GM18508 (cell line): ENCODE data around the gene RYK.
"Not testable (repeated sequence)": the region's sequence is repeated elsewhere in the genome, so short reads cannot be mapped to it uniquely, and the experiment has no call there.

Experiments
- ATAC-seq: cut with Tn5 transposase; IDR thresholded peaks from one replicate; pipeline ENCODE4 v1.9.1; 2021; ENCODE audit warnings: moderate number of reproducible peaks; ENCODE audit not compliant: insufficient read depth, unreplicated experiment

RYK gene

DNA sequence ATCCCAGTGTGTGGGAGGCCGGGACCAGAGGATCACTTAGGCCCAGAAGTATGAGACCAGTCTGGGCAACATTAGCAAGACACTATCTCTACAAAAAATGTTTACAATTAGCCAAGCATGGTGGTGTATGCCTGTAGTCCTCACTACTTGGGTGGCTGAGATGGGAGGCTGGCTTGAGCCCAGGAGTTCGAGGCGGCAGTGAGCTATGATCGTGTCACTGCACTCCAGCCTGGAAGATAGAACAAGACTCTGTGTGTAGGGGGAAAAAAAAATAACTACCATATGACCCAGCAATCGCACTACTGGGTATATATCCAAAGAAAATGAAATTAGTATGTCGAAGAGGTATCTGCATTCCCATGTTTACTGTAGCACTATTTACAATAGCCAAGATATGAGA is 22.6 kb downstream of the RYK start:
- ATAC-seq, result no peak

DNA sequence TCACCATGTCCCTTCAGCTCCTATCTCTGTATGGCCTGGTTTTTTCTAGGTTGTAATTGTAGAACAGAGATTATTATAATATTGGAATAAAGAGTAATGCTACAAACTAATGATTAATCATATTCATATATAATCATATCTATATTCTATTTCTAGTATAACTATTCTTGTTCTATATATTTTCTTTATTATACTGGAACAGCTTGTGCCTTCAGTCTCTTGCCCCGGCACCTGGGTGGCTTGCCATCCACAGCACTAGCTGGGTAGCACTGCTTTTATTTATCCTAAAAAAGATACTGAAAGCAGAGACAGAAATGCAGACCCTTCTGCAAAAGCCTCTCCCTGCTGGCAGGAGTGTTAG is 25.9 kb downstream of the RYK start:
- not testable (repeated sequence) for ATAC-seq

DNA sequence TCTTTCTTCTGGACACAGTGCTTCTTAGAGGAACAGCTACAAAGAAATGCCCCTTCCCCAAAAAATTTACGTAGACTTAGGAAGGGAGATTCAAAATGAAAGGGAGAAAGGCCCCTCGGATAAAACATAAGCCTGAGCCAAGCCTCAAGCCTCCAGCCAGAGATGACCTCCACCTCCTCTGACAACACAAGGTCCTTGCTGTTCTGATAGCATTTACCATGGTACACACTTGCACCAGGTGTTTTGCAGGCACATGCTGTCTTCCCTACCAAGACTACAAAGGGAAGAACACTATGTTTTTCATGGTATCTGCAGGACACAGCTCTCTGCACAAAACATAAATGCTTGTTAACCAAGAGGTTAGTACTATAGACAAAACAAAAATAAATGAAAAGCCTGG is 27.8 kb downstream of the RYK start:
- ATAC-seq, result no peak

DNA sequence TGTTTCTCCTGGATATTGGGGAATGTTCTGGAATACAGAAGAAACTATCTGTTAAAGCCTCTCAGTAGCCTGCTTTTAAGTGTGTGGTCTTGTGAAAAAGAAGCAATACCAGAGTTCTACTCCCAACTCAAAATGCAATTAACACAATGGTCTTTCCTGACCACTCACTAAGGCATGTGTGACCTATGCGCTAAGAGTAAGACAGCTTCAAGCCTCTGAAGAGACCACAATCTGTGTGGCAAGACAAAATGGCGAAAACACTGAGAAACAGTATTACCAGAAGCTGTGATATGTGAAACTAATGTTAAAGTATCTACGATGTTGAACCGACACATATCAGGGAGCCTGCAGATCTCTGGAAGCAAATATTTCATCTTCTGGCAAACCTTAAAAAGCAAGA is 33.8 kb downstream of the RYK start:
- no peak for ATAC-seq

DNA sequence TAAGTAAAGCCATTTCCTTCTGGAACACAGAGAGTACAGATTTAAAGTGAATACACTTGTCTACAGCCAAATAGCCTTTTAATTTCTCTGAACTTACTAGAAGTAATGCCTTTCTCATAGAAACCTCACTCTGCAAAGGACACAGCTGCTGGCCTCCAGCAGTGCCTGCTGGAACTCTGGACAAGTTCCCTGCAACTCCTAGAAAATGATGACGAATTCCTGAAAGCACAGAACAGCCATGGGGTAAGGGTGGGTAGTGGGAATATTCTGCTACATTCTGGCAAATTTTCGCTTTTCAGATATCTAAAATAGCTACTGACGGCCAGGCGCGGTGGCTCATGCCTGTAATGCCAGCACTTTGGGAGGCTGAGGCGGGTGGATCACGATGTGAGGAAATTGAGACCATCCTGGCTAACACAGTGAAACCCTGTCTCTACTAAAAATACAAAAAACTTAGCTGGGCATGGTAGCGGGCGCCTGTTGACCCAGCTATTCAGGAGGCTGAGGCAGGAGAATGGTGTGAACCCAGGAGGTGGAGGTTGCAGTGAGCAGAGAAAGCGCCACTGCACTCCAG is 34.4 kb downstream of the RYK start:
- no peak for ATAC-seq

DNA sequence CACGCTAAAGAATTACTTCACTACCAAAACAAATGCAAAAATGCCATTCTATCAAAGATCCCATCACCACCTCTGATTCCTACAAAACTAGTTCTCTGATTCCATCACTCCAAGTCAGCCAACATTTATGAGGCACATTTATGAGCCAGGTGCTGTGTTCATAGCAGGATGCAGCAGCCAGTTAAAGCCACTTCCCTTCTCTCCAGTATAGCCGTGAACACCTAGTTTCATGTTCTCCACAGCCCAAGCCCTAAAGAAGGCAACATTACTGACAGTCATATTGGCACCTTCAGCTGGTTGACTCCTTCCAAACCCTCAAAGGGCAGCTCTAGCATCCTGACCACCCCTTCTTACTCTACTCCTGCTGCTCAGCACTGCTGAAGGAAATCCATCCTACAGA is 36.4 kb downstream of the RYK start:
- no peak for ATAC-seq

DNA sequence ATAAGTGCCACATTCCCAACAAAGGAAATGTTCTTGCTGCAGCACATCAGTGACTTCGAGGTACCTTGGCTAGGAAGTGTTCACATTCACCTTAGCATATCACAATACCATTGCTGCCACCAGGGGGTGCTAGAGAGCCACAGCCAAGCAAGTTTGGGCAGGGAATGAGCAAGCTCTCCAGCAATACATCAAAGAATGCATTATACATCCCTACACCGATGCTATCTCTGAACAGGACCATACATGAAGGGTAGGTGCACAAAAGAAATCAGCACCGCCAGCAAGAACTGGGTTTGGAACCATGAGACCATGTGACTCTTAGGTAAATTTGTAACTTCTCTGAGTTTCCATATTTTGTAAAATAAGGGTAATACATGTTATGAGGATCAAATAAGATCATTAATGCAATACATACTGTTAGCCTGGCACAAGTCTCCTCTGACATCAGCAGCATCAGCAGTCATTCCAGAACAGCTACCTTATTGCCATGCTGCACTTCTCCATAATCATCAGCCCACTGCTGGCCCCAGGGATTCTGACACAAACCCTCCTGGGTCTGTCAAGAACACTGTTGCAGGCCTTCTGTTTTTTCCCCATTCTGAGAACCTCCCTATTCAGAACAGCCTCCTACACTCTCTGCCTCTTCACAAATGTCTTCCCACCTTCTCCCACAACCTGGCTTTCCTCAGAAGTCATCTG is 37.5 kb downstream of the RYK start:
- no peak for ATAC-seq

DNA sequence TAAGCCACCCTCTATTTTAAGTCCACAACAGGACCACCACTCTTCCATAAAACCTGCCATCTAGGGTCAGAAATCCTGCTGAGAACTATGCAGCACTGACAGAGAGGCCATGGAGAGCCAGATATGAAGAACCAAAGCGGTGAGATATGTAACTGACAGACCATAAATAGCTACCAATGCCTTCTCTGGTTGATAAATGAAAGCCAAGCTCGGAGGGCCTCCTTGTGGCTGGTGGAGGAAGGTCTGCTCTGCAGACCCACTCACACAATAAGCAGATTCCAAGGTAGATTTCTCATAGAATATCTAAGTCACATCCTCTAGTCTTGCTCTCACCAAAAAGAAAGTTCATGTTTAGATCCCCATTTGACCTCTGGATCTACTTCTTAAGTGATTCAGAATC is 38.9 kb downstream of the RYK start:
- ATAC-seq, result no peak

DNA sequence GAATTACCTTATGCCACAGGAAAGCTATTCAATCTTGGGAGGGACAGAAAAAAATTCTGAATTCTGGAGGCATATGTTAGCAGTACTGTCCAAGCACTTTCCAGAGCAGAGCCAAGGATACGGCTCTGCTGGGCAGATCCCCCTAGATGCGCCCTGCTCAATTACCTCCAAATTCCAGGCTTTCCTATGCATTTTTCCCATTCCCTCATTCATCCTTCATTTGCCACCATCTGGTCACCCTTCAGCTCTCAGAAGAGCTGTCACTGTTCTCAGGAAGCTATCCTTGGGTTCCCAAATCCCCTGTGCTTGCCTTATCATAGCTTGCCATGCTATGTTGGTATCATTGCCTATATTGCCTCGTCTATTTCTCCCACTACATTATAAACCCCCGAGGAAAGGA is 45.2 kb downstream of the RYK start:
- no peak for ATAC-seq

DNA sequence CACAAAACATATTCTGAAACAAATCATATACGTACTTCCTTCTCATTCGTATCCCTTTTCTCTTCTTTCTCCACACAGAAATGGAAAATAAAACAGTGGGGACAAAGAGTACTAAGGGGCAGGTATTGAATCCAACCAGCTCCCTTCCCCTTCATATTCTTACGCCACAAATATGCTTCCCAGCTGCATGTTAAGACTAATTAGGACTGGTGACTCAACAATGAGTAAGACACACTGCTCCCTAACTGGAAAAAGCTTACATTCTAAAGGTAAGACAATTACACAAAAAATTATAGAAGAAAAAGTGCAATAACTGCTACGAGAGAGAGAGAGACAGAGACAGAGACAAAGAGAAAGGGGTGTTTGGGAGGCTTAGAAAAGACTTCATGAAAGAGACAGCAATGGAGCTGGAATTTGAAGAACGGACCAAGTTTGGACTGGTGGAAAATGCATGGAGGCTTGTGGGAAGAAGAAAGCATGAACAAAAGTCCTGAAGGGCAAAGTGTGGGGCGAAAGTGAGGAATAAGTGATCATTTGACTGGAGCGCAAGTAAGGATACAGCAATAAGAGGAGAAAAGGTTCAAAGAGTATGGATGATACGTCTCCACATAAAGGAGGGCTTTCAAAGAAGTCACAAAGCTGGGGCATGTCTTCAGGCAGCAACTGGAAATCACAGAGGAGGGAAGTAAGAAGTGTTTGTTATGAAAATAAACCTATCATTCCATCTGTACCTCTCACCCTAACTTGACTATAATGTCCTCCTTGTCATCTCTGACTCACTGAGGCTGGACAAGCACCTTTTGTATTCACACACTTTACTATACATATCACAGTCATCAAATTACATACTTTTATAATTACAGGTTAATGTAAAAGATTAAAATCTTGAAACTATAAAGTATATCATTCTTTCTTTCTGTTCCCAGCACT is 49.2 kb downstream of the RYK start:
- no peak for ATAC-seq

DNA sequence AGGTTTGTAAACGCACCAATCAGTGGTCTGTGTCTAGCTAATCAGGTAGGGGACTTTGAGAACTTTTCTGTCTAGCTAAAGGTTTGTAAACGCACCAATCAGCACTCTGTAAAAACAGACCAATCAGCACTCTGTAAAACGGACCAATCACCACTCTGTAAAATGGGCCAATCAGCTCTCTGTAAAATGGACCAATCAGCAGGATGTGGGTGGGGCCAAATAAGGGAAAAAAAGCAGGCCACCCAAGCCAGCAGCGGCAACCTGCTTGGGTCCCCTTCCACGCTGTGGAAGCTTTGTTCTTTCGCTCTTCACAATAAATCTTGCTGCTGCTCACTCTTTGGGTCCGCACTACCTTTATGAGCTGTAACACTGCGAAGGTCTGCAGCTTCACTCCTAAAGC is 50.8 kb downstream of the RYK start:
- ATAC-seq, result not testable (repeated sequence)

DNA sequence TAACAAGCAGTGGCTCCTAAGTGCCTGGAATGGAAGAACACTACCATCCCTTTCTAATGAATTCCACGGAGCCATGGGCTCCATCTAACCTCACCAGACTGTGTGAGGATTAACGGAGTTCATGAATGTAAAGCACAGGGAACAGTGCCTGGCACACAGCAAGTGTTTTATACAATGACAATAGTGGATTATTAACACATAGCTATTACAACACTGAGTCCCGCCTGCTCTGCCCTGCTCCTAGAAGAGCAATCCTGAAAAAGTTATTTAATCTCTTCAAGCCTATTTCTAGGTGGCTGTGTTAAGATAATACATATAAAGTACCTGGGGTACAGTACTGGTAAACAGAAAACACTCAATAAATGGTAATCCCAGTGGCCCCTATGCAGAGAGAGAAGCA is 51.4 kb downstream of the RYK start:
- no peak for ATAC-seq

DNA sequence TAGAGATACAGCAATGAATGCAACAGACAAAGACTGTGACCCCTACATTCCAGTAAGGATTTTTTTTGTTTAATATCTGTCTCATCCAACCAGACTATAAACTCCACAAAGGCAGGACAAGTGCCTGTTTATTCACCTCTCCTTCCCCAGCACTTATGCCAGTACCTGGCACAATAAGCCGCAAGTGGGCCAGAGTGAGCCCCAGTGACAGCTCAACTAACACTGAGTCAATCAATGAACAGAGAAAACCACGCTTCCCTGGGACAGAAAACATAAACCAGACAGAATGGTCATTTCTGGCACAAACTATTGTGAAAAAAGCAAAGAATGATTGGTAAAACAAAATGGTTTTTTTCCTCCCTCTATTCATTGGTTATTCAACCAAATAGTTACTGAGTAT is 52.2 kb downstream of the RYK start:
- ATAC-seq, result no peak

DNA sequence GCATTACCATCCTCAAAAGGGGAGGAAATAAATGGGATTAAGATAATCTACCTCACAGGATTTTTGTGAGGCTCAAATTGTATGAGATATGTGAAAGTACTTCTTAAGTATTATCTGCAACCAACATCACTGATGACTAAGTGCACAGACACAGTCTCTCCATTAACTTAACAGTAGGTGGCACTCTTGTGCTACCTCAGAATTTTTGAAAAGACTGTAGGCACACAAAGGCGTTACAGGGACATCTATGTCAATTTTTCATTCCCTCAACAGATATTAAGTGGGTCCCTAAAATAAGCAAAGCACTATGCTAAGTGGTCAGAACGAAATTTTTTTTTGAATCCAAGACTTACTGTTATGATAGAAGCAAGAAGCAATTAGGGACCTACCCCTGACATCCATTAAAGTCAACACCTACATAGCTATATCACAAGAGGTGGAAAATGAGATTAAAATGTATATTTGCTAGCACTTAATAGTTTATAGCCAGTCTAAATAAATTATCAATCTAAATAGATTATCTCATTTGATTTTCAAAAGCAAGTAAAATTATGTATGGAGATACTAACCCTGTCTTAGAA is 52.9 kb downstream of the RYK start:
- ATAC-seq, result no peak

DNA sequence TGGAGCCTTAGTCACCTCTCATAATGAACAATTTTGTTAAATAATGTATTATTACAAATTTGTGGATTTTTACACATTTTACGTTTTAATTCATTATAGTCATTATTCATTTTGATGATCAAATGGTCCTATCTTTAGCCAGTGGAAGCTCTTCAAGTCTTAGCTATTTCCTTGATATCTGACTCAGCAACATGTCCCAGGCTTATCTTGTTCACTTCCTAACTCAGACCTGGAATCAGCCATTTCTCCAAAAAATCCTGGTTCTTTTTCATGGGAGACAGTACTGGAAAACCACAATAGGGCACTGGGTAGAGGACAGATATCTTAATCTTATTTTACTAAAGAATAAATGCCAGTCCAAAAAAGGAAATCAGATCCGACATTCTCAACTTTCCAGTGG is 56.4 kb downstream of the RYK start:
- ATAC-seq, result no peak

DNA sequence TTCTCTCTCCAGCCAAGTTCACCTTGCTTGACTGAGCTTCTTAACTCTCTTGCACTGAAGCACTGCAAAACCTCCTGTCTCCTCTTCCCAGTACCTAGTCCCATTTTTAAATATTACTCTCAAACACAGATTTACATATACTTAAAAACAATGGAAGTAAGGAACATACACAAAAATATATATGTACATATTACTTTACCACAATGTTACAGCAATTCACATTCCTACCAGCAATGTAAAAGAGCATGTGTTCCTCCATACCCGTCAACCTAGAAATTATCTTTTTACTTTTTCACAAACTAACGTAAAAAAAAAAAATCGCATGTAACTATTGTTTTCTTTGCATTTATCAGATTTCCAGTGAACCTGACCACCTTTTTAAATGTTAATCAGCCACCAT is 60.4 kb downstream of the RYK start:
- no peak for ATAC-seq

DNA sequence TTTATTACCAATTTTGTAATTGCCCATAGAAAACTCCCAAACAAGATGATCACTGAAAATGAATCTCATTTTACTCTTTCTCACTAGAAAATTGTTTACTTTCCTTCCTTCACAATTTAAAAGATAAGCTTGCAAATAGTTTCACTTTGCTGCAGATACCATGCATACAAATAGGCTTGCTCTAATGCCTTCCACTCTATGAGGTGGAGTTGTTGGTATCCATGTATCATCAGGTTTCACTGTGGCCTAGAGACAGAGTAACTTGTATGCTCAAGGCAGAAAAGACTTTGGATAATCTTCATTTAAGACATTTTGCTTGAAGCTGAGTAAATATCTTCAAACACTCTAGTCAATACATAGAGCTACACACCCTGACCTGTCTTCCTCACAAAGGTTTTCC is 60.8 kb downstream of the RYK start:
- ATAC-seq, result no peak

DNA sequence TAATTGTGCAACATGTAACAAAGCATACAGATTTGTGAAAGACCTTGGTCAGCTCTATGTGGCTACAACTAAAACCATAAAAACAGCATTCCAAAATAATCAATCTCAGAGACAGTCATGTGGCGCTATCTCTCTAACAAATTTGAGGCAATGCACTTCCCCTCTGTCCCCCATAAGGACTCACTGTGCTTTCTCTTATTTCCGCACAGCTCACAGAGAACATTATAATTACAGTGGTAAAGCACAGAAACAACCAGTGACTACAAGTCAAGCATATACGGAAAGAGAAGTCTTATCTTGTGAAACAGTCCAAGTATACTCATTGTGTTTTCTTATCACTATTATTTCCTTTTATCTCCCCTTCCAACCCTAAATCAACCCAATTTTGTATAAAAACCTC is 64.3 kb downstream of the RYK start:
- no peak for ATAC-seq

DNA sequence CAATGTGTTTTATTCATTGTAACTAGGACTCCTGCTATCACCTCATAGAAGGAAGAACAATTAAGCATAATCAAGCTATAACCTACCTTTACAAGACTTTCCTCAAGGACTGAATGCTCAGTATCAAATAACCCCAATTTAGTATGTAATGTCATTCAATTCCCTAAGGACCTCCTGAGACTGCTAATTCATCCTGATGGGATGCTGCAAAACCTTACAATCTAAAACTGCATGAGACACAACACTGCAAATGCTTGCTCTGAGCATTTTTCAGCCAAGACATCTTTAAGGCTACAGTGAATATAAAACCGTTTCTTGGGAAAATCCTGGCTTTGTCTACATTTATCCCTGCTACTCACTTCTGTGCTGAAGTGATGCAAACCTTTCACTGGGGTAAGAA is 69.9 kb downstream of the RYK start:
- no peak for ATAC-seq

DNA sequence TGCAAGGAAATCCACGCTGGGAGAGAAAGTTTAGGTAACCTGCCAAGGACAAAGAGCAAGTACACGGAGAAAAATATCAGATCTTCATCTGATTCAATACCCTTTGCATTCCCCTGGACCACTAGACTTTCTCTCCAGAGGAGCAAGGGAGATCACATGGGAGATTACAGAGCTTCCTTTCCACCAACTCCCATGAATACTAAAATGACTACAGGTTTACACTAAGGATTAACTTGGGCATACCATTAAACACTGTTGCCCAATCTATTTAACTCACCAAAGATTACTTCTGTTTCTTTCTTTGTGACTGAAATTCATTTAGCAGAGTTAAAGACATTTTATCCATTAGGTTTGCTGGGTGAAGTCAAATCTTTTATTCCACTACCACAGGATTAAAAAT is 71.2 kb downstream of the RYK start:
- no peak for ATAC-seq

DNA sequence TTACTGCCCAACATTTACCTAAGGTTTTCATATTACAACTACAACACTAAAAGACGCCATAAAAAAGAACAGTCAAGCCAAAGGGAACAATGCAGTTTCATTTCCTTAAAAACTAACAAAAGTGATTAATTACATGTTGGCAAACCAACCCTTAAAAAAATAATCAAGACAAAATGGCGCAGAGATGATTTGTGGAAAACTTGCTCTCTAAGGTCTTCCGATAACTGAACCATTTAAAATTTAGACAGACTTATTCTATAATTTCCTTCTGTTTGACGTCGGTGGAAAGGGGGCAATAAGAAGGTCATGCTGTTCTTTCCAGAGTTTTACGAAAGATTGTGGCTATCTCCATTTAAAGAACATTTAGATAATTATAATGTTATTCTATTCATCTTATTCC is 87.6 kb downstream of the RYK start:
- no peak for ATAC-seq
